IMR-90 (cell line): Measurements from ENCODE around the gene ZDHHC8. TPM values are rescaled to one million over a fixed set of nuclear protein-coding genes. Genes with fewer than 3 reads are reported as not detected.

ENCODE experiments used
- ATAC-seq: fragments of 200-7000 bp; cut with Tn5 transposase; 2 replicates; pipeline ENCODE4 v1.9.1; 2020; ENCODE audit warnings: low read depth, mild to moderate bottlenecking, moderate library complexity
- BruUV-seq: library from RNA; stranded (reverse); fragments of 400-500 nt; replicated peaks from 2 replicates; lab custom pipeline; 2021; lab: Mats Ljungman, UMichigan
- CTCF ChIA-PET: fragments of 300-600 bp; formaldehyde crosslinking; extraction: SDS; loops from one replicate; lab custom pipeline; 2021; ENCODE audit warnings: antibody characterized with exemption; lab: Yijun Ruan, JAX
- POLR2A ChIA-PET: fragments of 300-600 bp; sonication (Branson Sonifier 250); formaldehyde crosslinking; loops from one replicate; lab custom pipeline; 2022; ENCODE audit warnings: antibody characterized with exemption; ENCODE audit not compliant: unreplicated experiment; lab: Charles Lee
- DNase-seq: peaks from one replicate; pipeline ENCODE4 v3.0.0; 2013
- H2AFZ ChIP-seq: replicated peaks from 2 replicates; pipeline ENCODE3; 2013; ENCODE audit warnings: low read length, mild to moderate bottlenecking; ENCODE audit not compliant: poor library complexity
- H2AK5ac ChIP-seq: 2 replicates; pipeline ENCODE4 v1.6.1; 2013; ENCODE audit warnings: low read depth, low read length, inconsistent platforms
- H2AK9ac ChIP-seq: replicated peaks from 2 replicates; pipeline ENCODE3; 2013; ENCODE audit warnings: mild to moderate bottlenecking, low read depth, low read length, moderate library complexity; ENCODE audit not compliant: poor library complexity
- H2BK120ac ChIP-seq: 2 replicates; pipeline ENCODE4 v1.6.1; 2013; ENCODE audit warnings: low read depth, low read length, inconsistent platforms
- H2BK15ac ChIP-seq: 3 replicates; pipeline ENCODE4 v1.6.1; 2013; ENCODE audit warnings: low read depth, low read length, inconsistent platforms
- H2BK20ac ChIP-seq: 2 replicates; pipeline ENCODE4 v1.6.1; 2013; ENCODE audit warnings: low read depth, mild to moderate bottlenecking, inconsistent platforms, low read length, moderate library complexity
- H2BK5ac ChIP-seq: 2 replicates; pipeline ENCODE4 v1.6.1; 2013; ENCODE audit warnings: mild to moderate bottlenecking, low read depth, low read length, inconsistent platforms; ENCODE audit not compliant: poor library complexity, severe bottlenecking
- H3K14ac ChIP-seq: replicated peaks from 2 replicates; pipeline ENCODE4 v1.6.1; 2013; ENCODE audit warnings: low read depth, low read length, inconsistent platforms
- H3K18ac ChIP-seq: 2 replicates; pipeline ENCODE4 v1.6.1; 2013; ENCODE audit warnings: low read depth, low read length, control low read depth
- H3K23ac ChIP-seq: 2 replicates; pipeline ENCODE4 v1.6.1; 2013; ENCODE audit warnings: low read depth, low read length, inconsistent platforms
- H3K27ac ChIP-seq: 2 replicates; pipeline ENCODE4 v1.5.1; 2013; ENCODE audit warnings: mild to moderate bottlenecking, control low read depth, low read length; ENCODE audit not compliant: insufficient read depth
- H3K27me3 ChIP-seq: 2 replicates; pipeline ENCODE4 v1.6.1; 2013; ENCODE audit warnings: low read length; ENCODE audit not compliant: control insufficient read depth, insufficient read depth
- H3K36me3 ChIP-seq: 2 replicates; pipeline ENCODE4 v1.6.1; 2013; ENCODE audit warnings: low read length, mixed read lengths; ENCODE audit not compliant: control insufficient read depth, insufficient read depth
- H3K4ac ChIP-seq: 2 replicates; pipeline ENCODE4 v1.6.1; 2013; ENCODE audit warnings: low read depth, low read length, inconsistent platforms
- H3K4me1 ChIP-seq: 2 replicates; pipeline ENCODE4 v1.6.1; 2013; ENCODE audit warnings: low read length, mixed read lengths; ENCODE audit not compliant: control insufficient read depth, insufficient read depth
- H3K4me2 ChIP-seq: 2 replicates; pipeline ENCODE4 v1.6.1; 2013; ENCODE audit warnings: low read depth, mild to moderate bottlenecking, control low read depth, low read length, moderate library complexity
- H3K4me3 ChIP-seq: 2 replicates; pipeline ENCODE4 v1.5.1; 2013; ENCODE audit warnings: low read depth, mild to moderate bottlenecking, control low read depth, low read length, moderate library complexity; ENCODE audit not compliant: insufficient read depth
- H3K56ac ChIP-seq: 2 replicates; pipeline ENCODE4 v1.6.1; 2013; ENCODE audit warnings: low read length, inconsistent platforms; ENCODE audit not compliant: insufficient read depth; ENCODE audit errors: extremely low read depth
- H3K79me1 ChIP-seq, 2 experiments: 2 replicates each; pipeline ENCODE4 v1.6.1; 2013; ENCODE audit warnings: low read length in 2 of 2, inconsistent platforms in 1 of 2, low read depth in 1 of 2
- H3K9ac ChIP-seq: 2 replicates; pipeline ENCODE4 v1.6.1; 2013; ENCODE audit warnings: low read depth, low read length, control low read depth
- H3K9me1 ChIP-seq: 2 replicates; pipeline ENCODE4 v1.6.1; 2013; ENCODE audit warnings: low read length, inconsistent platforms; ENCODE audit not compliant: insufficient read depth
- H3K9me3 ChIP-seq: 2 replicates; pipeline ENCODE4 v1.6.1; 2013; ENCODE audit warnings: low read length; ENCODE audit not compliant: control insufficient read depth, insufficient read depth
- H4K20me1 ChIP-seq: 2 replicates; pipeline ENCODE4 v1.6.1; 2013; ENCODE audit warnings: low read length, inconsistent platforms; ENCODE audit not compliant: insufficient read depth
- H4K5ac ChIP-seq: 2 replicates; pipeline ENCODE4 v1.6.1; 2013; ENCODE audit warnings: mild to moderate bottlenecking, low read depth, low read length, control low read depth
- H4K8ac ChIP-seq, 2 experiments: 2 replicates each; pipeline ENCODE4 v1.6.1; 2013; ENCODE audit warnings: low read depth in 2 of 2, low read length in 2 of 2, control low read depth in 1 of 2, inconsistent platforms in 1 of 2
- H4K91ac ChIP-seq: 2 replicates; pipeline ENCODE4 v1.6.1; 2013; ENCODE audit warnings: low read depth, low read length, inconsistent platforms; ENCODE audit not compliant: insufficient read depth
- CEBPB ChIP-seq: IDR thresholded peaks from 2 replicates; pipeline ENCODE4 v1.6.1; 2012; ENCODE audit warnings: low read depth, low read length, improper control_type of control experiment
- CHD1 ChIP-seq: IDR thresholded peaks from 2 replicates; pipeline ENCODE4 v1.6.1; 2012; ENCODE audit warnings: low read depth, low read length, improper control_type of control experiment
- CTCF ChIP-seq: conservative IDR thresholded peaks from 2 replicates; pipeline ENCODE4 v1.5.1; 2012; ENCODE audit warnings: mild to moderate bottlenecking, low read depth, low read length, improper control_type of control experiment
- ELK1 ChIP-seq: fragments of 150-350 bp; IDR thresholded peaks from 2 replicates; pipeline ENCODE4 v1.6.1; 2016; ENCODE audit warnings: low read depth, mild to moderate bottlenecking, low read length, moderate library complexity, borderline replicate concordance
- FOS ChIP-seq: fragments of 150-350 bp; IDR thresholded peaks from 2 replicates; pipeline ENCODE4 v1.6.1; 2016; ENCODE audit warnings: low read depth, low read length
- MAFK ChIP-seq: IDR thresholded peaks from 2 replicates; pipeline ENCODE4 v1.6.1; 2012; ENCODE audit warnings: low read depth, low read length, improper control_type of control experiment
- MAZ ChIP-seq: IDR thresholded peaks from 2 replicates; pipeline ENCODE4 v1.6.1; 2012; ENCODE audit warnings: low read depth, mild to moderate bottlenecking, low read length, improper control_type of control experiment, moderate library complexity, borderline replicate concordance
- MXI1 ChIP-seq: IDR thresholded peaks from 2 replicates; pipeline ENCODE4 v1.6.1; 2012; ENCODE audit warnings: low read depth, mild to moderate bottlenecking, low read length, moderate library complexity, borderline replicate concordance
- NFE2L2 ChIP-seq: fragments of 150-350 bp; IDR thresholded peaks from 2 replicates; pipeline ENCODE4 v1.6.1; 2016; ENCODE audit warnings: low read depth, mild to moderate bottlenecking, low read length
- WGBS, 2 experiments: methylation state at CpG; one replicate each; pipeline versions ENCODE4 v1.1.5 to v1.1.7; 2013; ENCODE audit warnings: missing lambda C conversion rate in 2 of 2; ENCODE audit not compliant: insufficient read length in 1 of 2; ENCODE audit errors: extremely low coverage in 2 of 2; 5-methylcytosine and 5-hydroxymethylcytosine counted together
- dilution Hi-C: fragments of 300-500 bp; cut with HindIII; formaldehyde crosslinking; loops from one replicate; pipeline ENCODE4 v1.14.3; 2018; ENCODE audit warnings: low sequenced_read_pairs; ENCODE audit not compliant: unreplicated experiment
- in situ Hi-C: fragments of 300-500 bp; cut with MboI; formaldehyde crosslinking; loops from 3 replicates; pipeline ENCODE4 v1.14.3; 2019; ENCODE audit warnings: low sequenced_read_pairs, inconsistent platforms, mixed read lengths
- intact Hi-C: fragments of 100-400 bp; cut with micrococcal nuclease; formaldehyde crosslinking; loops from 2 replicates; pipeline ENCODE4 v1.10.0; 2022
- polyA plus RNA-seq, 3 experiments: library from polyadenylated mRNA; depleted of rRNA; stranded (reverse); fragments of >200 nt; gene quantifications; 2 replicates each; pipeline ENCODE4 v1.2.3, GENCODE V29; 2012; ENCODE audit warnings: low replicate concordance in 1 of 3
- total RNA-seq: library from RNA; depleted of rRNA; stranded (reverse); fragments of >200 nt; gene quantifications from 2 replicates; pipeline ENCODE4 v1.2.3, GENCODE V29; 2012

ZDHHC8 gene
- total and polyA plus RNA-seq, 2 of the 4 experiments (the other 2 are of a cell fraction) = 2.5 to 72.6 TPM

- Histone ChIP-seq H2BK20ac (no peak overlapping the region), H2AFZ (no peak overlapping the region), H3K4me2 (no peak overlapping the region), H3K4me3 (no peak overlapping the region), H3K9me1 (no peaks in the 10 kb centered on the region), H2BK5ac (no peak overlapping the region), H4K20me1 (no peaks in the 10 kb centered on the region), H3K27ac (no peak overlapping the region), H3K4me1 (no peaks in the 10 kb centered on the region), H3K9ac (no peak overlapping the region), H2BK120ac (no peak overlapping the region), H3K56ac (no peak overlapping the region), H3K36me3 (no peaks in the 10 kb centered on the region), H2AK5ac (no peak overlapping the region), H3K14ac (no peak overlapping the region), H3K27me3 (peaks cover 40% of the 10 kb centered on the region), H2AK9ac (peak overlapping the region; percentile 65), H4K91ac (no peak overlapping the region), H4K8ac (no peak overlapping the region), H3K23ac (no peak overlapping the region), H2BK15ac (no peak overlapping the region), H3K18ac (no peak overlapping the region), H3K9me3 (no peaks in the 10 kb centered on the region), H3K4ac (no peak overlapping the region), H3K79me1 (no peaks in the 10 kb centered on the region), H4K5ac (no peak overlapping the region)
- intact Hi-C loops (no loop called here), in situ Hi-C loops (no loop called here), dilution Hi-C loops (no loop called here)
- POLR2A ChIA-PET = no interaction called here
- TF ChIP-seq CEBPB (no peak), MXI1 (no peak), CTCF (no peak), ELK1 (no peak), MAFK (no peak), FOS (no peak), MAZ (no peak), NFE2L2 (no peak), CHD1 (no peak)
- BruUV-seq = no TSS peak
- 56% methylated on average over 5 of the region's 14 CpGs; no CpG with 5 or more reads in 1 of the 2 experiments for WGBS, 2 experiments
- DNase-seq (no peak), ATAC-seq (no peak)
- CTCF ChIA-PET = no interaction called here
Observed at GRCh38 chr22:20186871-20187546, 55.4 kb downstream of the ZDHHC8 start.
